NCI-H748 (cell line): Measurements from ENCODE around the gene KRTAP29-1.
"Not testable (repeated sequence)": the region's sequence is repeated elsewhere in the genome, so short reads cannot be mapped to it uniquely, and the experiment has no call there.

Source experiments
- DNase-seq: peaks from one replicate; lab custom pipeline; 2025; ENCODE audit not compliant: unreplicated experiment; lab: John Stamatoyannopoulos, UW

Gene KRTAP29-1, protein sequence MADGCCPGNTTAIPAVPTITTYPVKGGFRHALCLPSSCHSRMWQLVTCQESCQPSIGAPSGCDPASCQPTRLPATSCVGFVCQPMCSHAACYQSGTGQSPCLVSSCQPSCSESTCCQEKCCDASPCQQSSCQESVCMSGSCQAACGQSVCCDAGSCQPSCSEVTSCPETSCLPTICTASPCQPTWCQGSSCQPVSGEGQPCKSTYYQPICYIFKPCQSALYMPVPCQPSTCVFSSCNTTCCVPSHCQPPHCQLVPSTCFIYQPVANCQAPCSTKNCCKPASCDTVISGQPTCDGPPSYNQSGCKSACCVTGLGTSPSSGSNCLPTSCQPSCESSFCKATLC

DNA sequence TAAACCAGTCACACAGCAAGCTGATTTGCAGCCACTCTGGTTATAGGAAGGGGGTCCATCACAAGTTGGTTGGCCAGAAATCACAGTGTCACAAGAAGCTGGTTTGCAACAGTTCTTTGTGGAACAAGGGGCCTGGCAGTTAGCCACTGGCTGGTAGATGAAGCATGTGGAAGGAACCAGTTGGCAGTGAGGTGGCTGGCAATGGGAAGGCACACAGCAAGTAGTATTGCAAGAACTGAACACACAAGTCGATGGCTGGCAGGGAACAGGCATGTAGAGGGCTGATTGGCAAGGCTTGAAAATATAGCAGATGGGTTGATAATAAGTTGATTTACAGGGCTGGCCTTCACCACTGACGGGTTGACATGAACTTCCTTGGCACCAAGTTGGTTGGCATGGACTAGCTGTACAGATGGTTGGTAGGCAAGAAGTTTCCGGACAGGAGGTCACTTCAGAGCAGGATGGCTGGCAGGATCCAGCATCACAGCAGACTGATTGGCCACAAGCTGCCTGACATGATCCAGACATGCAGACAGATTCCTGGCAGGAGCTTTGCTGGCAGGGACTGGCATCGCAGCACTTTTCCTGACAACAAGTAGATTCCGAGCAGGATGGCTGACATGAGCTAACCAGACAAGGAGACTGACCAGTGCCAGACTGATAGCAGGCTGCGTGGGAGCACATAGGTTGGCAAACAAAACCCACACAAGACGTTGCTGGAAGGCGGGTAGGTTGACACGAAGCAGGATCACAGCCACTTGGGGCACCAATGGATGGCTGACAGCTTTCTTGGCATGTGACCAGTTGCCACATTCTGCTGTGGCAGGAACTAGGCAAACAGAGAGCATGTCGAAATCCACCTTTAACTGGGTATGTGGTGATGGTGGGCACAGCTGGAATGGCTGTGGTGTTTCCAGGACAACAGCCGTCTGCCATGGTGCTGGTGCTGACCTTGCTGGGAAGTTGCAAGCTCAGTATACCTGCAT lies at the start of gene KRTAP29-1:
TSS of gene KRTAP29-1 (minus strand) at position 936 of the 986 bp plus-strand sequence. CDS start at position 936, 0 bp downstream.
- no peak for DNase-seq

DNA sequence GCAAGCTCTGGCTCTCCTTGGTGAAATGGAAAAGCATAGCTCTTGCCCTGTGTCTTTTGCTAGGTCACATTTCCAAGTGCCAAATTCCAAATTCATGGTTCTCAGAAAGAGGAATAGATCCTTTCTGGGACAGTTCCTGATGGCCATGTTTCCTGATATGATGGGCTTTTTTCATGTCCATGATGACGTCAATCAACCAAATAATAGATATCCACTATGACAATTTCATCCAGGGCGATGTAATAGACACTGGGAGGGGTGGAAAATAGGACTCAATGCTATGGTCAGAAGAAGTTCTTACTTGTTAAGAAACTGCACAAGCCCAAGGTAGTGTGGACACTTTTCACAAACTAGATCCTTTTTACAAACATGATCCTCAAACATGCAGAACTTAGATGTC lies 48.5 kb upstream of the KRTAP29-1 start:
- no peak for DNase-seq

- not testable (repeated sequence) for DNase-seq
These were observed 47.8 kb upstream of the KRTAP29-1 start, which contains the start of gene KRT33A for GRCh38 chr17:41350381-41350878. KRT33A (minus strand) TSS chr17:41350828; CDS start chr17:41350767, 61 bp downstream.

DNA sequence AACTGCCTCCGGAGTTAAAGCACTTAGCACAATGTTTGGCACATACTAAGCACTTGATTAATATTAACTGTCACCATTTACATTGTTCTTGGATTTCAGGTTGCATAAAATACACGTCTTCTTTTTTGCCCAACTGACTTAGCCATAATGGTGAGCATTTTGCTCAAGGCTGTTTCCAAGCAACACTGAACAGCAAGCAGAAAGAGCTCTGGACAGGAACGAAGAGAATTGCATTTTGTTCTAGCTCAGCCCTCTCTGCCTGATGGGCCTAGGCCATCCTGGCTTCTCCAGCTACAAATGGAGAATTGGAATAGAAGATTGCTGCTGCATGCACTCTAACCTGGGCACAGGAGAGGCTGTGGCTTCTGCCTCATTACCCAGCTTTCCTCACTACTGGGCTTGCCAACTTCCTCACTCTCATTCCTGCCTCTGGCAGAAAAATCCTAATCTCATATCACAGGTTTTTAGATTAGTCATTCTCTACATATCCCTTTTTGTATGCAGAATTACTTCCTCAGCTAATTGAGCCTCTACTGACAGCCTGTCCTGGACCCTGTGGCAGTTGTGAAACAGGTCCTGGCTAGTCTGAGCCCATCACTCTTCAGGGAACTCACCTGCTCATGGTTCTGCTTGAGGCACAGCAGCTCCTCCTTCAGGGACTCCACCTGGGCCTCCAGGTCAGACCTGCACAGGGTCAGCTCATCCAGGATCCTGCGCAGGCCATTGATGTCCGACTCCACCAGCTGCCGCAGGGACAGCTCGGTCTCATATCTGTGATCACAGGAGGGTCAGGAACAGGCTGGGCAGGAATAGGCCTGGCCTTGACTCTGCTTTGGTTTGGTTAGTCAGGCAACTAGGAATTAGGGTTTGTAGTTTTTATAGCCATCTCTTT lies 45.5 kb upstream of the KRTAP29-1 start:
- DNase-seq, result no peak

DNA sequence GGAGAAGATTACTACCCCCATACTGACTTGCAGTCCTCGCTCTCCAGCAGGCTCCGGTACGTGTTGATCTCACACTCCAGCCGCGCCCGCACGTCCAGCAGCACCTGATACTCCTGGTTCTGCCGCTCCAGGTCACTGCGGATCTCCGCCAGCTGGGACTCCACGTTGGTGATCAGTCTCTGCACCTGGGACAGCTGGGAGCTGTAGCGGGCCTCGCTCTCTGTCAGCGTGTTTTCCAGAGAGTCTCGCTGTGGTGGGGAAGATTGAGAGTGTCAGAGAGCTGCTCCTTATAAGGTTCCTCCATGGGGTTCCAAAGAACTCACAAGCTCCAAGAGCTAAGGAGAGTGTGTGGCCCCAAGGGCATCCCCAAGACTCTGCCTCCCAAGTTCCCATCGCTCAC lies 43.8 kb upstream of the KRTAP29-1 start:
- DNase-seq, result not testable (repeated sequence)

GRCh38 chr17:41345992-41346391 lies 43.3 kb upstream of the KRTAP29-1 start:
- DNase-seq, result no peak

DNA sequence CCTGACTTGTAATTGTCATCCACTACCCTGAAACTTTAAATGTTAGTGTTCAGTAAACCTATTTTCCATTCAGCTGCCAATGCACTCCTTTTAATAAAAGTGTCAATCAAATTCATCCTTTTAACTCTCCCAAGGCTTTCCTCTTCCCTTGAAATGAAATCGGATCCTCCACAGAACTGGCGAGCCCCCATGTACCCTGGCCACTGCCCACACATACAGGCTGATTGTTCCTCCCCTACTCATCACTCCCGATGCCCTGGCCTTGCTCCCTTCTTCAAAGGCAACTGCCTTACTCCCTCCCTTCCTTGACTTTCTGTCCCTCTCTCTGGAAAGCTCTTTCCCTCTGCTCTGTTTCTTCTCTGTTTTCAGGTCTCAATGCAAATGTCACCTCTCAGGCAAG lies 40.4 kb upstream of the KRTAP29-1 start:
- no peak for DNase-seq

GRCh38 chr17:41340934-41341861 lies 38.5 kb upstream of the KRTAP29-1 start:
- no peak for DNase-seq

DNA sequence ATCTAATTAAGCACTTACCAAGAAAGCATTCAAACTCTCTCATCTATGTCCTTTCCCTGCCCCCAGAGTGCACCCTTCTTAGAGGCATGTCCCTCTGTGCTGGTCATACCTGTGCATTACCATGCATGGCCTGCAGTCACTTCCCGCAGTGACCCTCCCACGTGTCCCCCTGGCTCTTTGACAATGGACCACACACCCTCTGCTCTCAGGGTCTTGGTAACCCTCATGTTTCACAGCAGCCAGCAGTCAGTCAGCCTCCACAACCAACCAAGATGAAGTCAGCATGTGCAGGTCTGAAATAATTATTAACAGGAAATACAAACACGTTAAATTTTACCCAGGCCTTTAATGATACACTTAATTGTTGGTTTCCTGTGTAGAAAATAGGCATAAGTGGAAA lies 37.8 kb upstream of the KRTAP29-1 start:
- no peak for DNase-seq

GRCh38 chr17:41339571-41340172 lies 37.0 kb upstream of the KRTAP29-1 start:
- DNase-seq, result no peak

GRCh38 chr17:41338961-41339485 lies 36.4 kb upstream of the KRTAP29-1 start:
- DNase-seq, result no peak

DNA sequence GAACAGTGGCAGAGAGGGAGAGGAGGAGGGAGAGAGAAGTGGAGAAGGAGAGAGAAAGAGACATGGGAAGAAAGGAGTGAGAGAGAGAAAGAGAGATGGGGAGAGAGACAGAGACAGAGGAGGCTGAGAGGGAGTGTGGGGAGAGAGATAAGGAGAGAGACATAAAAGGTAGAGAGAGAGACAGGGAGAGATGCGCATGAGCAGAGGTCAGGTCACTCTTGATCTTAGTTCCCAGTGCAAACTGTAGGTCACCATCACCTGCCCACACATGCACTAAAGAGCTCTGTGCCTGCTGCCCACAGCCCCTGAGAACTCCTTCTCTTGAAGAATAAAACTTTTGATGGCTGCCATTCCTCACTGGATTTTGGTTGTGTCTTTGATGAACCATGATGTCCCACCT lies 33.1 kb upstream of the KRTAP29-1 start:
- no peak for DNase-seq

- DNase-seq, result no peak
These were observed 32.0 kb upstream of the KRTAP29-1 start for GRCh38 chr17:41334385-41335305.

GRCh38 chr17:41333836-41334235 lies 31.2 kb upstream of the KRTAP29-1 start:
- DNase-seq, result no peak

DNA sequence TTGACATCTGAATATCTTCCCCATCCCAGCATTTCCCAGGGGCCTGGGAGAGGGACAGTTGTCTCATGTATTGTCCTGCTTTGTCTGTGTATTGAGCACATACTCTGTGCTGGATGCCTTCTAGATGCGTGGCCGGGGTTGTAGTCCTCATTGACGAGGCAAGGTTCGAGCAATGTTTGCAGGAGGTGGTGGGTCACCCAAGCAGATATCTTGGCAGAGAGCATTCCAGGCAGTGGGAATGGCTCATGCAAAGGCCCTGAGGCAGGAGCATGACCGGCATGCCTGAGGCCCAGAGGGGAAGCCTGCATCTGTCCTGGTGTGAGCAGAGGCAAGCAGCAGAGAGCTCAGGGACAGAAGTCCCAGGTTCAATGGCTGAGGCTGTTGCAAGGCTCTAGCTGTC lies 30.4 kb upstream of the KRTAP29-1 start:
- DNase-seq, result no peak

- no peak for DNase-seq
These were observed 29.6 kb upstream of the KRTAP29-1 start for GRCh38 chr17:41332239-41332638.

DNA sequence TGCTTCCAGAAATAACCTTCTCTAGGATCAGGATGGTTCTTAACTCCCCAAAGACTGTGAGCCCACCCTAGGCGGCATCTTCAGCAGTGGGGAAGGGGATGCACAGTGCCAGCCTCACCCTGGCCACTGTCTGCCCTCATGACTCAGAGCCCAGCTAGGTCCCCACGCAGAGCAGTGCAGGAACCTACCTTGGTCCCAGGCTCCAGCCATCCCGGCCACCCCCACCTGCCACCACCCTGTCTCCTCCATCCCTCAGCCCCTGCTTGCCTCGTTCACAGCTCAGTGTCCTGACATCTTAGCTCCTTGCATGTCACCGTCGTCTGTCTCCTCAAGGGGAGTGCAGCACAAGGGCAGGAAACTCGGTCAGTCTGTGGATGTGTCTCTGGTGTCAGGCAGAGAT lies 29.0 kb upstream of the KRTAP29-1 start:
- DNase-seq, result no peak
